ENCODE results near the gene NUP58.

GRCh38 chr13:25365720-25366235 lies 64.4 kb downstream of the NUP58 start:
- TF ChIP-seq RNF2 (IDR thresholded peaks at IDR 0.05) (no peak), ETV6 (IDR thresholded peaks at IDR 0.05; ENCODE audit: borderline replicate concordance in 1 of 2, low read depth in 2 of 2, low read length in 1 of 2) (no peak), ETV6 (CRISPR knock-in tag; IDR thresholded peaks at IDR 0.05; ENCODE audit: borderline replicate concordance) (no peak), ESRRA (IDR thresholded peaks at IDR 0.05; ENCODE audit: borderline replicate concordance, low read depth) (no peak), NBN (IDR thresholded peaks at IDR 0.05; ENCODE audit: low read depth) (no peak), ATF7 (IDR thresholded peaks at IDR 0.05) (no peak)
